WI38 (cell line): ENCODE measurements around the gene GRM5.

Experiments used
- H3K4me3 ChIP-seq: 2 replicates; pipeline ENCODE4 v1.5.1; 2011; ENCODE audit warnings: low read depth, mild to moderate bottlenecking, control low read depth, low read length
- TF ChIP-seq, protein P1 (sequence below): IDR thresholded peaks from 2 replicates; pipeline ENCODE4 v1.5.1; 2012; ENCODE audit warnings: low read depth, mild to moderate bottlenecking, control low read depth, low read length

GRM5 gene

GRCh38 chr11:88689548-88690240 lies 376.1 kb downstream of the GRM5 start:
- no peak overlapping the region for H3K4me3 ChIP-seq
- TF ChIP-seq, protein P1, sequence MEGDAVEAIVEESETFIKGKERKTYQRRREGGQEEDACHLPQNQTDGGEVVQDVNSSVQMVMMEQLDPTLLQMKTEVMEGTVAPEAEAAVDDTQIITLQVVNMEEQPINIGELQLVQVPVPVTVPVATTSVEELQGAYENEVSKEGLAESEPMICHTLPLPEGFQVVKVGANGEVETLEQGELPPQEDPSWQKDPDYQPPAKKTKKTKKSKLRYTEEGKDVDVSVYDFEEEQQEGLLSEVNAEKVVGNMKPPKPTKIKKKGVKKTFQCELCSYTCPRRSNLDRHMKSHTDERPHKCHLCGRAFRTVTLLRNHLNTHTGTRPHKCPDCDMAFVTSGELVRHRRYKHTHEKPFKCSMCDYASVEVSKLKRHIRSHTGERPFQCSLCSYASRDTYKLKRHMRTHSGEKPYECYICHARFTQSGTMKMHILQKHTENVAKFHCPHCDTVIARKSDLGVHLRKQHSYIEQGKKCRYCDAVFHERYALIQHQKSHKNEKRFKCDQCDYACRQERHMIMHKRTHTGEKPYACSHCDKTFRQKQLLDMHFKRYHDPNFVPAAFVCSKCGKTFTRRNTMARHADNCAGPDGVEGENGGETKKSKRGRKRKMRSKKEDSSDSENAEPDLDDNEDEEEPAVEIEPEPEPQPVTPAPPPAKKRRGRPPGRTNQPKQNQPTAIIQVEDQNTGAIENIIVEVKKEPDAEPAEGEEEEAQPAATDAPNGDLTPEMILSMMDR = no peak

DNA sequence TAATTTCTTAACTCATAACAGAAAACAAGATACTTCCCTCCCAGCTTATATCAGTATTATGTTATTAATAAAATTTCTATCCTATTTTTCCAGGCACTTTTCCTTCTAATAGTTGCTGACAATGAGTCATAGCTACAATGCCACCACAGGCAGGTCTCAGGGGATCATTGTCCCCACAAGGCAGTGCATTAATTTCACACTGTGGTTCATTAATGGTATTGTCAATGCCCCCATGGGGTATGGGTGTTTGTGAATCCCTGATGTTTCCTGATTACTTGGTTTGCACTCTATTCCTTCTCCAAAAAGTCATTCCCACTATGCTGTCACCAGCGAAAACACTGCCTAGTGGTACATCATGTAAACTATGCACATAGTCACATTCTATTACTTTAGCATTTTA lies 382.8 kb downstream of the GRM5 start:
- TF ChIP-seq, protein P1 = no peak
- no peak overlapping the region for H3K4me3 ChIP-seq

- TF ChIP-seq, protein P1 = no peak
- no peak overlapping the region for H3K4me3 ChIP-seq
Measured at GRCh38 chr11:88680806-88681205, 385.0 kb downstream of the GRM5 start.

GRCh38 chr11:88666364-88666763 lies 399.4 kb downstream of the GRM5 start:
- no peak overlapping the region for H3K4me3 ChIP-seq
- TF ChIP-seq, protein P1 = no peak

GRCh38 chr11:88657076-88657738 lies 408.6 kb downstream of the GRM5 start:
- H3K4me3 ChIP-seq = 0 out of 2 replicates have a peak overlapping the region, but pooled peaks have one; percentile 11
- TF ChIP-seq, protein P1 = no peak

DNA sequence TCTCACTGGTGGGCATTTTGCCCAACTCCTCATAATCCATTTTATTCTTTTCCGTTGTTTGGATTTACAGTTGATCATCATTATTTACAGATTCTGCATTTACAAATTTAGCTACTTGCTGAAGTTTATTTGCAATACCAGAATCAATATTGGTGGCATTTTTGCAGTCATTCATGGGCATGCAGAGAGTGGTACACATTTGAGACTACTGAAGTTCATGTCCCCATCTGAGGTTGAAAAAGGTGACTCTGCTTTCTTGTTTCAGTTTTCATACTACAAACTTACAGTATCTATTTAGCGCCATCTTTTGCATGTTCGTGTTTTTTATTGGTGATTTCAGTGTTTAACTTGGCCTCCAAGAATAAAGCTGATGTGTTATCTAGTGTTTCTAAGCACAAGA lies 409.5 kb downstream of the GRM5 start:
- TF ChIP-seq, protein P1 = no peak
- no peak overlapping the region for H3K4me3 ChIP-seq

DNA sequence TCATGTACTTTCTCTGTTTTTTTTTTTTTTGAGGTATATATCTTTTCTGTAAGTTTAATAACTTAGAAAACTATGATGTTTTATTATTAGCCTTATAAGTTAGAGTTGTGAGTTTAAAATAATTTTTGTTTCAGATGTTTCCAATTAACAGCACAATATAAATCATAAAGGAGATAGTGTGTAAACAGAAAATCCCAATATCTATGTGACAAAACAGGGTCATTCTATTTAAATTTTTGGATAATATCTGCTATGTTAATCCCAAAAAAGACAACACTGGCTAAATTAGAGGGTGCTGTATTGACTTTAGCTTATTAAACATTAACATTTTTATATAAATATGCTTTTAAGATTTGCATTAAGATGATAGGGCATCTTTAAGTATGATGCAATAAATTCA lies 410.1 kb downstream of the GRM5 start:
- H3K4me3 ChIP-seq = no peak overlapping the region
- TF ChIP-seq, protein P1 = no peak
